Measurements from ENCODE around the gene CELF5. TPM values are rescaled to one million over a fixed set of nuclear protein-coding genes. Genes with fewer than 3 reads are reported as not detected.
A peak's percentile ranks its signal among the peaks of the same experiment; 100 is the strongest.

CELF5 gene
- total and polyA plus RNA-seq, 10 of the 15 experiments (the other 5 are each of a cell fraction or from before 2014, with no cell fraction given): 0.01 to 0.04 TPM; not detected in 8

DNA sequence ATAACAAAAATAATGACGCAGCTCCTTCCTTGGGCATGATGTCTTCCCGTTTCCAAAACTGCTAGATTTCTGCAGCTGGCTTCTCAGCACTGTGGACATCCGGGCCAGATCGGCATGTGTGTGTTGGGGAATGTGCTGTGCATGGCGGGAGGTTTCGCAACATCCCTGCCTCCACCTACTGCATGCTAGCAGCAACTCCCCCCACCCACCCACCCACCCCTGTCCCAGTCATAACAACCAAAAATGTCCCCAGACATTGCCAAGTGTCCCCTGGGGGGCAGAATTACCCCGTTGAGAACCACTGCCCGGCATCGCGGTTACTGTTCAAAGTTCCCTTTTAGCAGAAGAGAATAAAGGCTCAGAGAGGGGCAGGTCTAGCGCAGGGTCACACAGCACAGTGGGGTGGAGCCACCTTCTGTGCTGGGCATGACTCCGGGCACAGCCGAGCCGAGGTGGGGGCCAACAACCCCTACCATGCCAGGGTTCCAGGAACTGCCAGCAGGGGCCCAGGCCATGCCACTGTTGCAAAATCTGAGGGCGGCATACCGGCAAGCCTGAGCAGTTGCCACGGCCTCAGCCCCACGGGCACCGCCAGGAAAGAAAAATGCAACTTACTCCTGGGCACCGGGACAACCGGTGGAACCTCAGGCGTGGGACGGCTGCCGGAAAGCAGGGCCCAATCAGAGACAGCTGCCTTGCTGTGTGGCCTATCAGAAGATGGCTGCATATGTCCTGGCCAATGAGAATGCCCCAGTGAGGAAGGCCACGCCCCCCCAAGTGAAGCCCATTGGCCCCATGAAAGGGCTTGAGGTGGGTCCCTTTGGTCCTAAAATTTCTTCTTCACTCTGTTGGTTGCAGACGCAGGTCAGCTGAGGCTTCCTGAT lies 119.4 kb downstream of the CELF5 start:
- H2AFZ ChIP-seq (ENCODE audit: control insufficient read depth, low read depth, low read length): no peak overlapping the region; the same call in 1 of the 2 replicates
- ChIA-PET RAD21 (ENCODE audit: unreplicated experiment) (interaction anchor here (2.0 kb wide), 1 partner anchor 85 kb away, joined by 19 read pairs; no protein-coding TSS in a partner anchor), CTCF (interaction anchor here (0.8 to 3.0 kb wide), 5 partner anchors 18 to 129 kb away, joined by 3 to 24 read pairs (median 8); no protein-coding TSS in a partner anchor), POLR2A (no interaction called here), SMC1A (ENCODE audit: uncharacterized antibody, unreplicated experiment) (interaction anchor here (0.6 to 2.2 kb wide), 2 partner anchors 86 to 127 kb away, joined by 3 to 14 read pairs; no protein-coding TSS in a partner anchor)
- intact Hi-C loops (cut with micrococcal nuclease; ENCODE audit: unreplicated experiment) (loop anchor here (5.0 kb wide), 1 partner anchor 83 kb away; no protein-coding TSS in a partner anchor), in situ Hi-C loops (cut with MboI) (no loop called here)
- FAIRE-seq: peak; percentile 79
- H3K9ac ChIP-seq (ENCODE audit: control insufficient read depth, insufficient read depth, low read length): no peak overlapping the region
- H3K27me3 ChIP-seq (replicated peaks in 1 of 2; ENCODE audit: control insufficient read depth in 2 of 2, insufficient read depth in 2 of 2, low read length in 1 of 2): no peaks in the 10 kb centered on the region; a peak in 1 of 4 replicates
- H3K79me2 ChIP-seq (ENCODE audit: control insufficient read depth, insufficient read depth, low read length): no peaks in the 10 kb centered on the region
- no peak for DNase-seq (ENCODE audit: low read depth, low spot score)
- H3K4me1 ChIP-seq (ENCODE audit: control insufficient read depth, insufficient read depth, low read length): no peaks in the 10 kb centered on the region
- H3K27ac ChIP-seq (ENCODE audit: control insufficient read depth, insufficient read depth): no peak overlapping the region
- H3K4me3 ChIP-seq: no peak overlapping the region
- H3K9me3 ChIP-seq (replicated peaks; ENCODE audit: control insufficient read depth, insufficient read depth, low read length): no peaks in the 10 kb centered on the region
- ATAC-seq: peak; percentile 91
- 14% methylated on average over 26 of the region's 26 CpGs for WGBS (ENCODE audit: insufficient coverage, insufficient replicate concordance, low lambda C conversion rate, missing lambda C conversion rate)
- H4K20me1 ChIP-seq (ENCODE audit: control insufficient read depth, insufficient read depth): no peaks in the 10 kb centered on the region
- H3K36me3 ChIP-seq (ENCODE audit: control insufficient read depth in 2 of 2, insufficient read depth in 2 of 2, low read length in 1 of 2): no peaks in the 10 kb centered on the region
- no TSS peak for BruUV-seq (replicated peaks)
- 0 out of 2 replicates have a peak overlapping the region, but pooled peaks have one; percentile 30 for H3K4me2 ChIP-seq (ENCODE audit: control insufficient read depth, insufficient read depth)
- TF ChIP-seq MEF2A (IDR thresholded peaks at IDR 0.05; ENCODE audit: insufficient read depth, low read depth, low read length) (no peak), RUNX3 (IDR thresholded peaks at IDR 0.05; ENCODE audit: low read length) (peak; percentile 35; the same call in 1 of the 2 replicates), NFYA (IDR thresholded peaks at IDR 0.05; ENCODE audit: borderline replicate concordance, low read depth, low read length) (peak; percentile 43), FOS (IDR thresholded peaks at IDR 0.05; ENCODE audit: borderline replicate concordance, extremely low read depth, insufficient read length) (peak; percentile 58), IRF4 (IDR thresholded peaks at IDR 0.05; ENCODE audit: low read depth, low read length) (0 out of 2 replicates have a peak, but pooled peaks have one; percentile 13), SMC3 (IDR thresholded peaks at IDR 0.05; ENCODE audit: borderline replicate concordance, low read length) (peak; percentile 25; the same call in 1 of the 2 replicates), LARP7 (IDR thresholded peaks at IDR 0.05) (peak; percentile 50; the same call in 1 of the 2 replicates), TARDBP (IDR thresholded peaks at IDR 0.05; ENCODE audit: borderline replicate concordance) (no peak), MEF2B (IDR thresholded peaks at IDR 0.05; ENCODE audit: partially characterized antibody, poor library complexity, severe bottlenecking) (peak; percentile 34), EZH2 (IDR thresholded peaks at IDR 0.05; ENCODE audit: borderline replicate concordance, control insufficient read depth, low read depth, low read length) (no peak), NFXL1 (IDR thresholded peaks at IDR 0.05; ENCODE audit: borderline replicate concordance) (peak; percentile 81; the same call in 1 of the 2 replicates), YY1 (IDR thresholded peaks at IDR 0.05; ENCODE audit: low read depth, low read length) (0 out of 2 replicates have a peak, but pooled peaks have one; percentile 22), SMARCA5 (IDR thresholded peaks at IDR 0.05) (peak; percentile 99), NKRF (conservative IDR thresholded peaks at IDR 0.05) (no peak), DPF2 (IDR thresholded peaks at IDR 0.05) (no peak), SP1 (IDR thresholded peaks at IDR 0.05; ENCODE audit: low read depth, low read length) (peak; percentile 92), ZNF274 (IDR thresholded peaks at IDR 0.05; ENCODE audit: insufficient read depth, insufficient read length) (no peak), NFYB (IDR thresholded peaks at IDR 0.05; ENCODE audit: insufficient read depth, low read depth, low read length) (peak; percentile 95)
- TF ChIP-seq, protein P1, sequence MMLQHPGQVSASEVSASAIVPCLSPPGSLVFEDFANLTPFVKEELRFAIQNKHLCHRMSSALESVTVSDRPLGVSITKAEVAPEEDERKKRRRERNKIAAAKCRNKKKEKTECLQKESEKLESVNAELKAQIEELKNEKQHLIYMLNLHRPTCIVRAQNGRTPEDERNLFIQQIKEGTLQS (IDR thresholded peaks at IDR 0.05; ENCODE audit: borderline replicate concordance, extremely low read depth, low read depth, low read length): no peak
